ENCODE data around the gene PDLIM4.

- TF ChIP-seq EZH2 (IDR thresholded peaks at IDR 0.05; ENCODE audit: insufficient read depth, poor library complexity, severe bottlenecking) = no peak
- TF ChIP-seq EZH2phosphoT487 (IDR thresholded peaks at IDR 0.05; ENCODE audit: insufficient read depth, low read depth) = no peak
Observed at GRCh38 chr5:132283423-132284043, 26.0 kb downstream of the PDLIM4 start.

All from GM23248 (cell line).